NCI-H82 treated with DMSO at 0.1 percent for 48 hours (cell line): ENCODE data around the gene USP3.
A peak's percentile ranks its signal among the peaks of the same experiment; 100 is the strongest.

Source experiments
- DNase-seq: peaks from one replicate; lab custom pipeline; 2025; ENCODE audit not compliant: unreplicated experiment; lab: John Stamatoyannopoulos, UW

Gene USP3, protein sequence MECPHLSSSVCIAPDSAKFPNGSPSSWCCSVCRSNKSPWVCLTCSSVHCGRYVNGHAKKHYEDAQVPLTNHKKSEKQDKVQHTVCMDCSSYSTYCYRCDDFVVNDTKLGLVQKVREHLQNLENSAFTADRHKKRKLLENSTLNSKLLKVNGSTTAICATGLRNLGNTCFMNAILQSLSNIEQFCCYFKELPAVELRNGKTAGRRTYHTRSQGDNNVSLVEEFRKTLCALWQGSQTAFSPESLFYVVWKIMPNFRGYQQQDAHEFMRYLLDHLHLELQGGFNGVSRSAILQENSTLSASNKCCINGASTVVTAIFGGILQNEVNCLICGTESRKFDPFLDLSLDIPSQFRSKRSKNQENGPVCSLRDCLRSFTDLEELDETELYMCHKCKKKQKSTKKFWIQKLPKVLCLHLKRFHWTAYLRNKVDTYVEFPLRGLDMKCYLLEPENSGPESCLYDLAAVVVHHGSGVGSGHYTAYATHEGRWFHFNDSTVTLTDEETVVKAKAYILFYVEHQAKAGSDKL

GRCh38 chr15:63504247-63504978 lies at the start of gene USP3:
USP3 (plus strand) TSS chr15:63504593; CDS start chr15:63504740, 147 bp downstream.
- DNase-seq = peak; percentile 83

DNA sequence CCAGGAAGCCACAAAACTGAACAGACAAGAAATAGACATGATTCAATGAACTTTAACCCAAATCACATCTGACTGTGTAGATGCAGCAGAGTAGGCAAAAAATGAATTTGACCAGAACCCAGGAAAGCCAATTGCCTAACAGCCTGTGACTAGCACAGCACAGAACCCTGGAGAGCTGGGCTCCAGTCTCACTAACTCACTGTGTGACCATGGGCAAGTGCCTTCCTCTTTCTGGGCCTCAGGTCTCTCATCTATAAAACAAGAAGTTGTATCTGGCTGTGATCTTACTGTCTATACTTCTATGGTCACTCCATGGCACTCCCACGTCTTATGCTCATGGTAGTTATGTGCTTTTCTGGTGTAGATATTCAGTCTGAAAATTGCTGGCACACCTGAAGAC lies 48.1 kb upstream of the USP3 start:
- no peak for DNase-seq

- no peak for DNase-seq
Observed at GRCh38 chr15:63457379-63457778, 47.0 kb upstream of the USP3 start.

DNA sequence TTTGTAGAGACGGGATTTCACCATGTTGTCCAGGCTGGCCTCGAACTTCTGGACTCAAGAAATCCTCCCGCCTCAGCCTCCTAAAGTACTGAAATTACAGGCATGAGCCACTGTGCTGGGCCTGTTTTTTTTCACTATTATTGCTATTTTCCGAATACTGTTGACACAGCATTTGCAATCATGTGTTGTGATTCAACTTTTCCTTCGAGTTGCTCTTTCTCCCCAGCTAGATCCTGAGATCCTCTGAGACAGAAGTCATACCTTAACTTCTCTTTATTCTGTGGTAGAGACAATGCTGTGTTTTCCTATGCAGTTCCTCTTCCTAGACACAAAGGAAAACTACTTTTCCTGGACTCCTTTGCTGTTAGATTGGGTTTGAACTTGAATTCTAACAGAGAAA lies 46.4 kb upstream of the USP3 start:
- DNase-seq = no peak

- DNase-seq = no peak
Observed at GRCh38 chr15:63458794-63459395, 45.5 kb upstream of the USP3 start.

DNA sequence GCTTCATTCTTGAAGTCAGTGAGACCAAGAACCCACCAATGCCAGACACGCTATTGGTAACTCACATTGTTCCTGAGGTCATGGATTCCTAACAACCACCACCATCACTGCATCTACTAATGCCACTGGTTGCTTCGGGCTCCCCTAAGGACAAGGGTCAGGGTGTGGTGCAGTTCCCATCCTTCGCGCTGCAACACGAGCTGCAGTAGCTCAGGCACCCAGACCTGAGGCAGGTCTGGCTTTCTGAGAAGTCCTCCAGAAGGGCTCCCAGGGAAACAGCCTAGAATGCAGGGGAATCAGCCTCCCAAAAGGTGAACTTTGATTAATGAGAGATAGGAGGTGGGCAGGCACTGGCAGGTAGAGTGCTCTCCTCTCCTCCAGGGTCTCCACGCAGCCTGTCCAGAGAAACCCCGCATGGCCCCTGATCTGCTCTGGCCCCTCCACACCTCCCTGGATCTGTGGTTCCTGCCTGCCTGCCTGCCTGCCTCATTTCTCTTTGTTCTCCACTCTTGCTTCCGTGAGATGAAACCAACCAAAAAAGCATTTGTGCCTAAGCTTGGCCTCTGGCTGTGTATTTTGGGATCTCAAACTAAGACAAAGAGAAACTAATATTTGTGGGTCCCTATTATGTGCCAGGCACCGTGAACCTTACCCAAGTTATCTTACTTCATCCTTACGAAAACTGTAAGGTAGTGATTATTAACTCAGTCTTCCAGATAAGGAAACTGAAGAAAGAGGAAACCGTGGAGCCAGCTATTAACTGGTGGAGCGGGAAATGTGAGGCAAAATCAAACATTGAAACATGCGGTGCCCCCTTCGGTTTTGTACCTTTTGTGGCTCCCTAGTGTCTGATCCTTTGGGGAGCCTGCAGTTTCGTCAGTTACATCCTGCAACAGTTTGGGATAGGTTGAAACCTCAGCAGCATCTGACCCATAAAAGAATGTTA lies 43.9 kb upstream of the USP3 start:
- no peak for DNase-seq

DNA sequence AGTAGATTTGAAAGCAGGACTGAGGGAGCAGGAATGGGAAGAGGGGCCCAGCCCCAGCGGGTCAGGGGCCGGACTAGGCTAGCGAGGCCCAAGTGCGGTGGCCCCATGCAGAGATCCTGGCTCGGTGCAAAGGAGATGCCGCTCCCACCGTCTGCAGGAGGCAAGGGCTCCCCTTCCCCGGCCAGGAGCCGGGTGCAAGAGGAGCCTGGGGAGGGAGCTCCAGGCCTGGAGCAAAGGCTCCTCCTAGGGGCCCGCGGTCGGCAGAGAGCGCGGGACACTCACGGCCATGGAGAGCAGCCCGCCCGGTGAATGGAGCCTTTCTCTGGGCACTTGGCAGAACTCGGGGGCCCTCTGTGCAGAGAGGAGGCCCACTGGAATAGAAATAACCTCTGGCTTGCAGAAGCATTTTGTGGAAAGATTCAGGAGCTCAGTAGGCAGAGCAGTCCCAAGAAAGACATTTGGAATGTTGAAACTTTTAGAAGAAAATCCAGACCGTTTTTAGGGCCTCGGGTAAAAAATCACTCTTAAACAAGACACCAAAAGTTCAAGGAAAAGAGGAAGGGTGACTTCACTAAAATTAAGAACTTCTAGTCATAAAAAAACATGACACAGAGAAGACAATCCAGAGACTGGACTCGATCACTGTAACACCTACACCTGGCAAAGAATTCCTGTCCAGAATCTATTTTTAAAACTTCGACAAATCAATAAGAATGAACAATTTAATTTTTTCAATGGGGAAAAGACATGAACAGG lies 43.0 kb upstream of the USP3 start:
- no peak for DNase-seq

- DNase-seq = no peak
Observed at GRCh38 chr15:63462088-63462487, 42.3 kb upstream of the USP3 start.

DNA sequence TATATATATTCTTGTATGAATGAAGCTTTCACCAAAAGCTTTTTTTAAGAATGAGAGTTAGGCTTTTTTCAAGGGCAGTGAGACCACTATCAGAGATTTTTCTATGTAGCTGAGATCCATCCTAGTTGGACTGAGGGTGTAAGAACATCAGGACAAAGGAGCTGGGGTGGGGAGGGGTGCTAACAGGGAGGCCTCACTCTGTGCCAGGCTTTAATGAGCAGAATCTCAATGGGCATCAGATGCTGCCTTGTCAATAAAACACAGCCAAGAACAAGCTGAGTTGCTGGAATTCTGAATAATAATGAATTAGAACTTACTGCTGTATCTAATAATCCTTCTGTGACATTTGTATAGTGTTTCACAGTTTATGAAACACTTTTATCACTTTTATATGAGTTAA lies 41.4 kb upstream of the USP3 start:
- DNase-seq = no peak

- DNase-seq = no peak
Observed at GRCh38 chr15:63463793-63464192, 40.6 kb upstream of the USP3 start.

GRCh38 chr15:63465104-63465503 lies 39.3 kb upstream of the USP3 start:
- DNase-seq = no peak

- DNase-seq = peak; percentile 57
Observed at GRCh38 chr15:63466378-63467192, 37.8 kb upstream of the USP3 start.

DNA sequence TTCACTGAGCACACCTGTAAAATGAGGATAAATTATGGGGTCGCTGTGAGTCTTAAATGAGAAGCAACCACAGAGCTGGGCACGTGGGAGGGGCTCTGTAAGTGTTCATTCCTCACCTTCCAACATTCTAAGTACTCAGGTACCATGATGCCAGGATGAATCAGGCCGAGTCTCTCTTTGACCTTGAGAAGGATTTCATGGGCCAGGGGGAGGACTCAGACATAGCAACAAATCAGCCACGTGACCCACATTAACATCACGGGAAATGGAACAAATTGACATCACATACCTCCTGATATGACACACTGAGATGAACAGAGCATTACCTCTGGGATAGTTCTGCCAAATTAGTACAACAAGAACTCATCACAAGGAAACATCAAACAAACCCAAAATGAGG lies 35.2 kb upstream of the USP3 start:
- no peak for DNase-seq

GRCh38 chr15:63469984-63470383 lies 34.4 kb upstream of the USP3 start:
- DNase-seq = no peak

DNA sequence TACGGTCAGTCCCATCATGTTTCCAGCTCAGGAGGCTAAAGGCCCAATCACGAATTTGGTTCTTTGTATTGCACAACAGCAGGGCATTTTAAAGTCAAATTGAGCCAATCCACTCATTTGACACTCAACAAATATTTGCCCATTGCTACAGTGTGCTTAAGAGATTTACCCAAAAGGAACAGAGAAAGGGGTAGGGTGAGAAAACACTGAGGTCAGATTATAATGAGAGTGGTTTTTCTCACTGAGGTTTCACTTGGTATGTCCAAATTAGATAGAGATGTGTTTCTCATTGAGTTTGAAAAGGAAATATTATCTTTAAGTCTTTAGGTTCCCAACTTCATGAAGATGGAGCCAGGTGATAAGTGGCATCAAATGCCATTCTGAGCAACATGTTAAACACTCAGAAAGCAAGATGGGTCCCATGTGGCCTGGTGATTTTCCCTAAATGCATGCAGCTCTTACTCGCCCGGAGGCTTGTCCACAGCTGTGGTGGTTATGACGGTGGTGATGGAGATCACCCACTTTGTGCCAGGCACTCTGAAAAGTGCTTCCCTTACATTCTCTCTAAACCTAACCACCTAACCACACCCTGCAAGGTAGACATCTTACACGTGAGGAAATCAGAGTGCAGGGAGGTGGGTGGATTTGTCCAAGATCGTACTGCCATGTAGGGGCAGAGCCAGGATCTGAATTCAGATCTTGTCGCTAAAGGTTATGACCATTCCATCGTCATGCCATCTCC lies 31.2 kb upstream of the USP3 start:
- no peak for DNase-seq

DNA sequence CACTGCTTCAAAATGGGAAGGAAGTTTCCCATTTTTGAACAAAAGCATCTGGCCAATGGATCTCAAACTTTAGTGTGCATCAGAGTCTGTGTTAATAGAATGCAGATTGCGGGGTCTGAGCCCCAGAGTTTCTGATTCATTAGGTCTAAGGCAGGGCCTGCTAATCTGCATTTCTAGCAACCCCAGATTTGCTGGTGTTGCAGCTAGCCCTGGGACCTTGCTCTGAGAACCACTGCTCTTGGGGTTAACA lies 30.7 kb upstream of the USP3 start:
- no peak for DNase-seq

GRCh38 chr15:63473999-63474809 lies 30.2 kb upstream of the USP3 start:
- no peak for DNase-seq

DNA sequence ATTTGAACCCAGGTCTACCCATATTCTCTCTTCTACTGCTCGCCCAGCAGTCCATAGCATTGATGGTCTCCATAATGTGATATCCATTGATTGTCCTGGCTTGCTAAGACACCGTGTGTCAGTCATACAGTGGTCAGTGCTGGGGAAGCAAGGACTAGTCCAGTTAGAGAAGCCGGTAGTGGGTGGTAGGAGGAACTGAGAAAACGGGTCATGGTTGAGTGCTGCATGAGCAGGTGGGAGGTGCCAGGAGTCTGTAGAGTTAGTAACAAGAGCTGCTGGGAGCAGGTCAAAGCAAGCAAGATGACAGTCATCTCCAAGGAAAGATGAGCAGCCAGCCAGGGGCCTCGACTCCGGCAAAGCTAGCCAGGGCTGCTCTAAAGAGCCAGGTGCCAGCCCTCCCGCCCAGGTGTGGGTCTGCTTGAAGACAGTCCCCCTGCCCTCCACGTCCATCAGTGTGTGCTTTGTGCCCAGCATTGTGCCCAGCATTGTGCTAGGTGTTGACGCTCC lies 29.5 kb upstream of the USP3 start:
- no peak for DNase-seq
